Endothelial cell of umbilical vein (primary cell): Measurements from ENCODE around the gene DMBT1.

Experiments
- CTCF ChIP-seq, 2 donors: IDR thresholded peaks; 1 replicate in 1 of 2; 2 replicates in 1 of 2; pipeline ENCODE4 v1.5.1; 2011; ENCODE audit warnings: low read length in 2 of 2, mild to moderate bottlenecking in 2 of 2, moderate library complexity in 2 of 2, control low read depth in 1 of 2, inconsistent platforms in 1 of 2, low read depth in 1 of 2; ENCODE audit not compliant: insufficient read depth in 1 of 2; ENCODE audit errors: extremely low read depth in 1 of 2
- POLR2A ChIP-seq: IDR thresholded peaks from 2 replicates; pipeline ENCODE4 v1.6.1; 2012; ENCODE audit warnings: low read depth, mild to moderate bottlenecking, control low read depth, low read length
- POLR2AphosphoS5 ChIP-seq: IDR thresholded peaks from 2 replicates; pipeline ENCODE4 v1.6.1; 2012; ENCODE audit warnings: low read depth, mild to moderate bottlenecking, control low read depth, low read length, moderate library complexity; ENCODE audit not compliant: insufficient read depth

GRCh38 chr10:122648599-122649428 is 88.3 kb downstream of the DMBT1 start:
- no peak for TF ChIP-seq POLR2AphosphoS5
- TF ChIP-seq CTCF (IDR thresholded peaks at IDR 0.05; ENCODE audit: extremely low read depth in 1 of 2, insufficient read depth in 1 of 2, low read depth in 1 of 2, low read length in 2 of 2), result peak; percentile 72 to 75
- no peak for TF ChIP-seq POLR2A
